H1 (cell line): ENCODE data around the gene UNC5B. TPM values are rescaled to one million over a fixed set of nuclear protein-coding genes. Genes with fewer than 3 reads are reported as not detected.
A peak's percentile ranks its signal among the peaks of the same experiment; 100 is the strongest.

Experiments
- CTCF ChIA-PET: fragments of 300-600 bp; sonication (Branson Sonifier 250); formaldehyde crosslinking; loops from one replicate; lab custom pipeline; 2021; ENCODE audit not compliant: partially characterized antibody; lab: Charles Lee
- POLR2A ChIA-PET: fragments of 300-600 bp; sonication (Branson Sonifier 250); formaldehyde crosslinking; loops from one replicate; lab custom pipeline; 2021; ENCODE audit warnings: inconsistent platforms; ENCODE audit not compliant: partially characterized antibody; lab: Charles Lee
- DNase-seq, 2 experiments: peaks; one replicate each; pipeline versions ENCODE4 v3.0.0 to v3.0.0-alpha.2; 2010 to 2022; ENCODE audit warnings: low spot score in 2 of 2, low read depth in 1 of 2, mixed read lengths in 1 of 2
- FAIRE-seq: peaks from 2 replicates; lab custom pipeline; 2011; peaks lifted over from hg19 to GRCh38; lab: Jason Lieb, UNC
- H2AFZ ChIP-seq: 2 replicates; pipeline ENCODE4 v1.8.1; 2012; ENCODE audit warnings: low read length, inconsistent platforms
- H2AK5ac ChIP-seq: 2 replicates; pipeline ENCODE4 v1.6.1; 2013; ENCODE audit warnings: low read depth, low read length
- H2BK120ac ChIP-seq: replicated peaks from 2 replicates; pipeline ENCODE3; 2013; ENCODE audit warnings: low read depth, low read length, inconsistent platforms
- H2BK12ac ChIP-seq: 2 replicates; pipeline ENCODE4 v1.6.1; 2013; ENCODE audit warnings: low read depth, low read length
- H2BK15ac ChIP-seq: 2 replicates; pipeline ENCODE4 v1.6.1; 2013; ENCODE audit warnings: low read length
- H2BK20ac ChIP-seq: 2 replicates; pipeline ENCODE4 v1.6.1; 2013; ENCODE audit warnings: low read length
- H2BK5ac ChIP-seq: 2 replicates; pipeline ENCODE4 v1.6.1; 2013; ENCODE audit warnings: low read depth, low read length
- H3K14ac ChIP-seq: 2 replicates; pipeline ENCODE4 v1.6.1; 2013; ENCODE audit warnings: inconsistent platforms; ENCODE audit not compliant: insufficient read length
- H3K18ac ChIP-seq: 2 replicates; pipeline ENCODE4 v1.6.1; 2013; ENCODE audit warnings: low read length; ENCODE audit errors: extremely low read depth
- H3K23ac ChIP-seq: 2 replicates; pipeline ENCODE4 v1.6.1; 2013; ENCODE audit warnings: inconsistent platforms; ENCODE audit not compliant: insufficient read length
- H3K23me2 ChIP-seq: 2 replicates; pipeline ENCODE4 v1.6.1; 2013; ENCODE audit warnings: low read depth, low read length
- H3K27ac ChIP-seq: 2 replicates; pipeline ENCODE4 v1.6.1; 2011; ENCODE audit warnings: low read depth, low read length, inconsistent platforms
- H3K27me3 ChIP-seq, 4 experiments: replicated peaks in 1 of 4; 1 replicate in 1 of 4; 2 replicates in 3 of 4; pipeline versions ENCODE4 v1.6.1 to v1.8.1; 2011 to 2013; ENCODE audit warnings: low read length in 3 of 4, mild to moderate bottlenecking in 3 of 4, inconsistent platforms in 2 of 4, mixed read lengths in 2 of 4, moderate library complexity in 1 of 4; ENCODE audit not compliant: control insufficient read depth in 3 of 4, insufficient read depth in 3 of 4; ENCODE audit errors: extremely low read depth in 1 of 4
- H3K36me3 ChIP-seq, 4 experiments: 2 replicates each; pipeline versions ENCODE4 v1.6.1 to v1.8.1; 2011 to 2013; ENCODE audit warnings: mild to moderate bottlenecking in 4 of 4, low read length in 3 of 4, moderate library complexity in 2 of 4, control low read depth in 1 of 4, inconsistent platforms in 1 of 4; ENCODE audit not compliant: insufficient read depth in 4 of 4, control insufficient read depth in 2 of 4
- H3K4ac ChIP-seq: replicated peaks from 2 replicates; pipeline ENCODE3; 2013; ENCODE audit warnings: low read length, low read depth, mixed read lengths, inconsistent platforms; ENCODE audit not compliant: insufficient read length
- H3K4me1 ChIP-seq, 4 experiments: replicated peaks in 1 of 4; 1 replicate in 1 of 4; 2 replicates in 3 of 4; pipeline versions ENCODE4 v1.6.1 to v1.8.1; 2011 to 2013; ENCODE audit warnings: low read length in 3 of 4, inconsistent platforms in 2 of 4, mixed read lengths in 1 of 4; ENCODE audit not compliant: insufficient read depth in 4 of 4, control insufficient read depth in 3 of 4
- H3K4me2 ChIP-seq, 2 experiments: 2 replicates each; pipeline versions ENCODE4 v1.6.1 to v1.8.1; 2011 to 2013; ENCODE audit warnings: low read depth in 2 of 2, low read length in 2 of 2, control low read depth in 1 of 2, inconsistent platforms in 1 of 2, mild to moderate bottlenecking in 1 of 2; ENCODE audit not compliant: insufficient read depth in 1 of 2
- H3K4me3 ChIP-seq, 4 experiments: fragments of 200-600, 300-600 bp in 1 of 4; sonication (generic), shearing (Covaris generic), sonication (Bioruptor Twin) in 1 of 4; 2 replicates each; pipeline versions ENCODE4 v1.5.1 to v1.8.1; 2011 to 2016; ENCODE audit warnings: low read length in 4 of 4, low read depth in 3 of 4, control low read depth in 2 of 4, inconsistent platforms in 2 of 4, mild to moderate bottlenecking in 2 of 4, mixed read lengths in 1 of 4, moderate library complexity in 1 of 4; ENCODE audit not compliant: insufficient read depth in 2 of 4; ENCODE audit errors: extremely low read depth in 1 of 4
- H3K56ac ChIP-seq: replicated peaks from 2 replicates; pipeline ENCODE3; 2013; ENCODE audit warnings: low read depth, mild to moderate bottlenecking, mixed read lengths, low read length, inconsistent platforms; ENCODE audit not compliant: insufficient read length
- H3K79me1 ChIP-seq: 2 replicates; pipeline ENCODE4 v1.6.1; 2013; ENCODE audit warnings: low read depth, low read length, control low read depth
- H3K79me2 ChIP-seq, 2 experiments: 2 replicates each; pipeline versions ENCODE4 v1.6.1 to v1.8.1; 2012 to 2013; ENCODE audit warnings: low read length in 2 of 2, mild to moderate bottlenecking in 2 of 2, inconsistent platforms in 1 of 2; ENCODE audit not compliant: insufficient read depth in 2 of 2, control insufficient read depth in 1 of 2
- H3K9ac ChIP-seq, 4 experiments: replicated peaks in 1 of 4; 1 replicate in 1 of 4; 2 replicates in 3 of 4; pipeline versions ENCODE4 v1.6.1 to v1.8.1; 2011 to 2013; ENCODE audit warnings: low read depth in 3 of 4, low read length in 3 of 4, control low read depth in 2 of 4, mild to moderate bottlenecking in 2 of 4, moderate library complexity in 2 of 4, inconsistent platforms in 1 of 4; ENCODE audit errors: extremely low read depth in 1 of 4
- H3K9me3 ChIP-seq, 2 experiments: 2 replicates each; pipeline versions ENCODE4 v1.6.1 to v1.8.1; 2012 to 2013; ENCODE audit warnings: mild to moderate bottlenecking in 2 of 2, moderate library complexity in 2 of 2, control low read depth in 1 of 2, inconsistent platforms in 1 of 2, low read depth in 1 of 2, low read length in 1 of 2, mixed read lengths in 1 of 2; ENCODE audit not compliant: insufficient read depth in 2 of 2
- H4K20me1 ChIP-seq, 2 experiments: replicated peaks in 1 of 2; 2 replicates each; pipeline versions ENCODE3 to v1.8.1; 2011 to 2013; ENCODE audit warnings: inconsistent platforms in 2 of 2, low read length in 2 of 2, mild to moderate bottlenecking in 1 of 2; ENCODE audit not compliant: insufficient read depth in 2 of 2, control insufficient read depth in 1 of 2
- H4K5ac ChIP-seq: 2 replicates; pipeline ENCODE4 v1.6.1; 2013; ENCODE audit warnings: low read length, low read depth, mixed read lengths, inconsistent platforms; ENCODE audit not compliant: insufficient read length
- H4K8ac ChIP-seq: 2 replicates; pipeline ENCODE4 v1.8.0; 2013; ENCODE audit warnings: mild to moderate bottlenecking, moderate library complexity, low read length, inconsistent platforms; ENCODE audit not compliant: insufficient read depth; ENCODE audit errors: extremely low read depth
- H4K91ac ChIP-seq: replicated peaks from 2 replicates; pipeline ENCODE3; 2013; ENCODE audit warnings: low read length, mixed read lengths, inconsistent platforms; ENCODE audit not compliant: insufficient read length
- CEBPB ChIP-seq: IDR thresholded peaks from 2 replicates; pipeline ENCODE4 v1.6.1; 2012; ENCODE audit warnings: low read depth, low read length
- JUND ChIP-seq: IDR thresholded peaks from 2 replicates; pipeline ENCODE4 v1.6.1; 2011; ENCODE audit warnings: mild to moderate bottlenecking, improper control_type of control experiment, low read length
- MAX ChIP-seq: IDR thresholded peaks from 2 replicates; pipeline ENCODE4 v1.6.1; 2012; ENCODE audit warnings: inconsistent platforms
- ZNF274 ChIP-seq: IDR thresholded peaks from 2 replicates; pipeline ENCODE4 v1.7.0; 2012; ENCODE audit warnings: low read length, borderline replicate concordance; ENCODE audit errors: extremely low read depth
- WGBS, 2 experiments: shearing (Covaris generic) in 1 of 2; methylation state at CpG; one replicate each; pipeline versions ENCODE4 v1.1.6 to v1.1.7; 2013 to 2015; ENCODE audit warnings: low lambda C conversion rate in 2 of 2, mixed read lengths in 2 of 2, inconsistent platforms in 1 of 2, low coverage in 1 of 2, missing lambda C conversion rate in 1 of 2; ENCODE audit not compliant: insufficient replicate concordance in 2 of 2, insufficient coverage in 1 of 2, insufficient read length in 1 of 2; ENCODE audit errors: extremely low coverage in 1 of 2, missing lambda C conversion rate in 1 of 2; 5-methylcytosine and 5-hydroxymethylcytosine counted together
- polyA plus RNA-seq, 7 experiments: library from polyadenylated mRNA; depleted of rRNA in 3 of 7; stranded (reverse) in 5 of 7; unstranded in 2 of 7; fragments of >200 nt in 5 of 7; fragments of 200-250 nt in 2 of 7; gene quantifications; 1 replicate in 5 of 7; 2 replicates in 1 of 7; 4 replicates in 1 of 7; pipeline versions ENCODE4 v1.2.1 to v1.2.3, GENCODE V29; 2011 to 2013; ENCODE audit warnings: missing spikeins in 2 of 7, mixed read lengths in 2 of 7
- total RNA-seq: library from RNA; stranded (reverse); fragmentation: NEBNext Ultra II Directional; extraction: Animal tissue kit (Norgen Biotek cat#: 25700); gene quantifications from 2 replicates; pipeline ENCODE4 v1.2.1, GENCODE V29; 2021

UNC5B gene
- total and polyA plus RNA-seq, 2 of the 8 experiments (the other 6 are each of a cell fraction or from before 2014, with no cell fraction given): 27.9 to 31.8 TPM

GRCh38 chr10:71256661-71257318 lies 44.4 kb downstream of the UNC5B start:
- peaks cover 6% of the 10 kb centered on the region; the same call in 1 of the 2 replicates for H3K79me1 ChIP-seq
- peak overlapping the region; percentile 41 for H4K91ac ChIP-seq
- H3K4ac ChIP-seq: no peak overlapping the region
- peak overlapping the region; percentile 6; the same call in 1 of the 2 replicates for H4K8ac ChIP-seq
- H2BK12ac ChIP-seq: no peak overlapping the region
- 91% methylated on average over 8 of the region's 8 CpGs; no CpG with 5 or more reads in 1 of the 2 experiments for WGBS, 2 experiments
- H3K14ac ChIP-seq: no peak overlapping the region
- H3K23me2 ChIP-seq: no peaks in the 10 kb centered on the region
- no peak overlapping the region for H2BK5ac ChIP-seq
- no peak overlapping the region for H2AK5ac ChIP-seq
- H3K18ac ChIP-seq: no peak overlapping the region
- CTCF ChIA-PET: interaction anchor here (0.7 to 5.8 kb wide), 10 partner anchors 10 to 452 kb away, joined by 3 to 37 read pairs (median 4); no protein-coding TSS in a partner anchor
- no peak overlapping the region for H3K23ac ChIP-seq
- H4K5ac ChIP-seq: no peak overlapping the region
- H2BK20ac ChIP-seq: no peak overlapping the region
- peaks cover 0 to 2% (median 0%) of the 10 kb centered on the region in 4 experiments; a peak in 1 of 7 replicates for H3K27me3 ChIP-seq
- DNase-seq (no peak), FAIRE-seq (no peak)
- H3K36me3 ChIP-seq: no peaks in the 10 kb centered on the region
- H3K27ac ChIP-seq: no peak overlapping the region
- peaks cover 20 to 46% (median 36%) of the 10 kb centered on the region in 4 experiments for H3K4me1 ChIP-seq
- H2AFZ ChIP-seq: no peak overlapping the region
- H3K79me2 ChIP-seq: peaks cover 0 to 3% of the 10 kb centered on the region in 2 experiments; a peak in 1 of 4 replicates
- no peak overlapping the region for H3K9ac ChIP-seq
- no peak overlapping the region for H3K4me3 ChIP-seq
- peaks cover 0 to 8% of the 10 kb centered on the region in 2 experiments for H4K20me1 ChIP-seq
- H3K4me2 ChIP-seq: no peak overlapping the region
- no peak overlapping the region for H2BK15ac ChIP-seq
- no peak overlapping the region for H3K56ac ChIP-seq
- H3K9me3 ChIP-seq: no peaks in the 10 kb centered on the region
- POLR2A ChIA-PET: interaction anchor here (1.2 to 1.8 kb wide), 2 partner anchors 36 to 40 kb away, joined by 3 to 5 read pairs; no protein-coding TSS in a partner anchor
- no peak overlapping the region for H2BK120ac ChIP-seq
- TF ChIP-seq CEBPB: no peak
- TF ChIP-seq ZNF274: no peak
- no peak for TF ChIP-seq JUND
- no peak for TF ChIP-seq MAX
